ENCODE results near the gene NSG1.

NSG1 gene

DNA sequence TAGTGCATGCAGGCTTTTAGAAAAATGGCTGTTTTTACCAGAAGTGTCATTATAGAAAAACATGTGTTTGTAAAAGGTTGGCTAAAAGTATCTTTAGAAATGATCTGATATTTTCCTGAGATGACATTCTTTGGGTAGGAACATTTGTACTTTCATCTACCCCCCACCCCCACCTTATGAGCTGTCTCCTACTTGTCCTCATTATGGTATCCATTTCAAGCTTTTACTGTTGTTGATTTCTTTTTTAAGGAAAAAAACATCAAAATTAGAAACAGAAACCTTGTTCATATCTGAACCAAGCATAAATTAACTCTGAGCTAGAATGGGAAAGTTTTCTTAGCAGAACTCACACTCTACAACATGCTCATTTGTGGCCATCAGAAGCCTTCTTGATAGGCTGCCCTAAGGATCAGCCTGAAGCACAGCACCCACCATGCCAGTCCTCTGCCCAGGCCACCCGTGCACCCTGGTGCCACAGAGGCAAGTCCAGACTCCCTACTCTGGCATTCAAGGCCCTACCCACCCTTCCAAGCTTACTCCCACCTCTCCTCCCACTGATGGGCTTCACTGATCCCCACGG lies 49.4 kb downstream of the NSG1 start:
- Mint-ChIP-seq H3K36me3 (ENCODE audit: low read depth) (peaks cover 6% of the 10 kb centered on the region), H3K27ac (no peak overlapping the region), H3K9me3 (no peaks in the 10 kb centered on the region), H3K4me3 (no peak overlapping the region), H3K27me3 (ENCODE audit: low read depth) (no peaks in the 10 kb centered on the region), H3K4me1 (ENCODE audit: low read depth) (no peaks in the 10 kb centered on the region)
- no peak for DNase-seq (ENCODE audit: low spot score)

GRCh38 chr4:4437798-4438470 lies 51.0 kb downstream of the NSG1 start:
- no peaks in the 10 kb centered on the region for H3K27me3 Mint-ChIP-seq (ENCODE audit: low read depth)
- no peak for DNase-seq (ENCODE audit: low spot score)
- no peaks in the 10 kb centered on the region for H3K9me3 Mint-ChIP-seq
- no peak overlapping the region for H3K27ac Mint-ChIP-seq
- no peaks in the 10 kb centered on the region for H3K4me1 Mint-ChIP-seq (ENCODE audit: low read depth)
- peaks cover 6% of the 10 kb centered on the region for H3K36me3 Mint-ChIP-seq (ENCODE audit: low read depth)
- H3K4me3 Mint-ChIP-seq, result no peak overlapping the region

DNA sequence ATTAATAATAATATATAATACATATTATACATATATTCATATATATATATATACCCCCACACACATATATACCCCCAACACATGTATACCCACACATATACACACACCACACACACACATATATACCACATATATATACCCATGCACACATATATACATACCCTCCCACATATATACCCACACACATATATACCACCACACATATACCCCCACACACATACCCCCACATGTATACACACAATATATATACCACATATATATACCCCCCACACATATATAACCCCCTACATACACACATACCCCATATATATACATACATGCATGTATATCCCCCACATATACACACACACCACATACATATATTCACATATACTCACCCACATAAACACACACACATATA lies 52.0 kb downstream of the NSG1 start:
- H3K4me3 Mint-ChIP-seq, result no peak overlapping the region
- no peak overlapping the region for H3K27ac Mint-ChIP-seq
- H3K27me3 Mint-ChIP-seq (ENCODE audit: low read depth), result no peaks in the 10 kb centered on the region
- no peak for DNase-seq (ENCODE audit: low spot score)
- H3K9me3 Mint-ChIP-seq, result no peaks in the 10 kb centered on the region
- peaks cover 6% of the 10 kb centered on the region for H3K36me3 Mint-ChIP-seq (ENCODE audit: low read depth)
- H3K4me1 Mint-ChIP-seq (ENCODE audit: low read depth), result no peaks in the 10 kb centered on the region

- Mint-ChIP-seq H3K4me1 (ENCODE audit: low read depth) (no peaks in the 10 kb centered on the region), H3K27me3 (ENCODE audit: low read depth) (no peaks in the 10 kb centered on the region), H3K27ac (no peak overlapping the region), H3K9me3 (no peaks in the 10 kb centered on the region), H3K4me3 (no peak overlapping the region), H3K36me3 (ENCODE audit: low read depth) (peaks cover 6% of the 10 kb centered on the region)
- no peak for DNase-seq (ENCODE audit: low spot score)
Measured at GRCh38 chr4:4439782-4440181, 52.9 kb downstream of the NSG1 start.

- no peak overlapping the region for H3K4me3 Mint-ChIP-seq
- H3K27me3 Mint-ChIP-seq (ENCODE audit: low read depth), result no peaks in the 10 kb centered on the region
- no peaks in the 10 kb centered on the region for H3K4me1 Mint-ChIP-seq (ENCODE audit: low read depth)
- no peaks in the 10 kb centered on the region for H3K9me3 Mint-ChIP-seq
- H3K27ac Mint-ChIP-seq, result no peak overlapping the region
- H3K36me3 Mint-ChIP-seq (ENCODE audit: low read depth), result peaks cover 6% of the 10 kb centered on the region
- DNase-seq (ENCODE audit: low spot score), result no peak
Measured at GRCh38 chr4:4440333-4441061, 53.6 kb downstream of the NSG1 start.

GRCh38 chr4:4443821-4444220 lies 56.9 kb downstream of the NSG1 start:
- no peak overlapping the region for H3K27ac Mint-ChIP-seq
- no peaks in the 10 kb centered on the region for H3K9me3 Mint-ChIP-seq
- H3K36me3 Mint-ChIP-seq (ENCODE audit: low read depth), result peaks cover 3% of the 10 kb centered on the region
- no peaks in the 10 kb centered on the region for H3K4me1 Mint-ChIP-seq (ENCODE audit: low read depth)
- H3K4me3 Mint-ChIP-seq, result no peak overlapping the region
- no peaks in the 10 kb centered on the region for H3K27me3 Mint-ChIP-seq (ENCODE audit: low read depth)
- no peak for DNase-seq (ENCODE audit: low spot score)

DNA sequence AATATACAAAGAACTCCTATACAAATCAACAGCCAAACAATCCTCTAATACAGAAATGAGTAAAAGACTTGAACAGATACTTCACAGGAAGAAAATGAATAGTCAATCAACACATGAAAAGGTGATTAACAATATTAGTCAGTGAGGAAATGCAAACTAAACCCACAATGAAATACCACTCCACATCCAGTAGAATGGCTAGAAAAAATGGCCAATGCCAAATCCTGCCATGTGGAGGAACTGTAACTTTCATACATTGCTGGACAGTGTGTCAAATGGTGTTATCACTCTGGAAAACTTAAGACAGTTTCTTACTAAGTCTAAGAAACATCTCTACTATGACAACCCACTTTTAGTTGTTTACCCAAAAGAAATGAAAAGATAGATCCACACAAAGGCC lies 59.5 kb downstream of the NSG1 start:
- Mint-ChIP-seq H3K27me3 (ENCODE audit: low read depth) (no peaks in the 10 kb centered on the region), H3K27ac (no peak overlapping the region), H3K4me1 (ENCODE audit: low read depth) (no peaks in the 10 kb centered on the region), H3K9me3 (no peaks in the 10 kb centered on the region), H3K36me3 (ENCODE audit: low read depth) (peaks cover 3% of the 10 kb centered on the region), H3K4me3 (no peak overlapping the region)
- DNase-seq (ENCODE audit: low spot score), result no peak

- Mint-ChIP-seq H3K27me3 (ENCODE audit: low read depth) (no peaks in the 10 kb centered on the region), H3K4me3 (no peak overlapping the region), H3K9me3 (no peaks in the 10 kb centered on the region), H3K36me3 (ENCODE audit: low read depth) (peaks cover 9% of the 10 kb centered on the region), H3K27ac (no peak overlapping the region), H3K4me1 (ENCODE audit: low read depth) (no peaks in the 10 kb centered on the region)
- DNase-seq (ENCODE audit: low spot score), result no peak
Measured at GRCh38 chr4:4455210-4455865, 68.4 kb downstream of the NSG1 start.

DNA sequence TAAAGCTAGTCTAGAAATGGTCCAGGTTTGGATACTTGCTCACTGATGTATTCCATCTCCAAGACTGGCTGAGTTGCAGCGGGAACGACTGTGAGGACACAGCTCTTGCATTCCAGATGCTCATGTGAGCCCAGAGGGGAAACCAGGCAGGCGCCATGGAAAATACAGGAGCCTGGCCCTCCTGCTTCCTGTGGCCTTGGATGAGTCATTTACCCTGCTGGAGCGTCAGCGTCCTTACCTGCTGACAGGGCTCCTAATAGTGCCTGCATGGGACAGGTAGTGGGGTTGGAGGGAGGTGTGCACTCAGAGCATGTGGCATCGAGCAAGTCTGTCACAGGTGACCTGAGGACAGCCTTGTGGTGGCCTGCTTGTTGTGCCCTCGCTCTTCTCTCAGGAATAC lies 69.4 kb downstream of the NSG1 start:
- no peak for DNase-seq (ENCODE audit: low spot score)
- Mint-ChIP-seq H3K4me1 (ENCODE audit: low read depth) (peaks cover under 1% of the 10 kb centered on the region), H3K36me3 (ENCODE audit: low read depth) (peaks cover 9% of the 10 kb centered on the region), H3K4me3 (no peak overlapping the region), H3K9me3 (no peaks in the 10 kb centered on the region), H3K27ac (no peak overlapping the region), H3K27me3 (ENCODE audit: low read depth) (no peaks in the 10 kb centered on the region)

DNA sequence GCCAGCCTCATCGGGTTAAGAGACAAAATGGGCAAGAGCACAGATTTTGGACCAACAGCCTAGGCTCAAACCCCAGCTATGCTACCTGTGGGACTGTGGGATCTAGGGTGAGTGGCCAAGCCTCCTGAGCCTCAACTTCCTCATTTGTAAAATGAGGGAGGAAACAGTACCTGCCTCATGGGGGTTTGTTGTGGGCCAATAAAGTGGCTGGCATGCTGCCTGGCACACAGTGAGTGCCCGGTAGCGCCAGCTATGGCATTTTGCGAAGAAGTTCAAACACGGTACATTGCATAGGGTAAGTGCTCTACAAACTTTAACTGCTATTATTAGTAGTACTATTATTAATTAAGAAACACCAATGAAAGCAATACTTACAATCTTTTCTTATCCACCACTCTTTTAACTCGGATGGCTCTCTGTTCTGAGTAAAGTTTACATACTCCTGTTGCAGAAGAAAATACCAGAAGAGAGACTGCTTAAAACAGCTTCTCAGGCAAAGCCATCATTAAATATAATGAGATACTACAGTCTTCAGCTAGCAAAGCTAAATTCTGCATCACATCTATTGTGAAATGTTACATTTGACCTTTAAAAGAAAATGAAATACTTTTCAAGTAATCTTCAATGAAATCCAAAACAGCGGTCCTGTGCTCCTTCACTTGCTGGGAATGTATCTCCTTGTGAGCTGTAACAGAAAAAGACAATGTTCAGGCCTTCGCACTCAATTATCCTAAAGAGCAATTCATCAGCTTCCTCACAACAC lies 70.1 kb downstream of the NSG1 start:
- H3K4me3 Mint-ChIP-seq, result no peak overlapping the region
- DNase-seq (ENCODE audit: low spot score), result no peak
- H3K4me1 Mint-ChIP-seq (ENCODE audit: low read depth), result peaks cover 6% of the 10 kb centered on the region
- H3K27me3 Mint-ChIP-seq (ENCODE audit: low read depth), result no peaks in the 10 kb centered on the region
- H3K9me3 Mint-ChIP-seq, result no peaks in the 10 kb centered on the region
- H3K27ac Mint-ChIP-seq, result no peak overlapping the region
- peaks cover 6% of the 10 kb centered on the region for H3K36me3 Mint-ChIP-seq (ENCODE audit: low read depth)

DNA sequence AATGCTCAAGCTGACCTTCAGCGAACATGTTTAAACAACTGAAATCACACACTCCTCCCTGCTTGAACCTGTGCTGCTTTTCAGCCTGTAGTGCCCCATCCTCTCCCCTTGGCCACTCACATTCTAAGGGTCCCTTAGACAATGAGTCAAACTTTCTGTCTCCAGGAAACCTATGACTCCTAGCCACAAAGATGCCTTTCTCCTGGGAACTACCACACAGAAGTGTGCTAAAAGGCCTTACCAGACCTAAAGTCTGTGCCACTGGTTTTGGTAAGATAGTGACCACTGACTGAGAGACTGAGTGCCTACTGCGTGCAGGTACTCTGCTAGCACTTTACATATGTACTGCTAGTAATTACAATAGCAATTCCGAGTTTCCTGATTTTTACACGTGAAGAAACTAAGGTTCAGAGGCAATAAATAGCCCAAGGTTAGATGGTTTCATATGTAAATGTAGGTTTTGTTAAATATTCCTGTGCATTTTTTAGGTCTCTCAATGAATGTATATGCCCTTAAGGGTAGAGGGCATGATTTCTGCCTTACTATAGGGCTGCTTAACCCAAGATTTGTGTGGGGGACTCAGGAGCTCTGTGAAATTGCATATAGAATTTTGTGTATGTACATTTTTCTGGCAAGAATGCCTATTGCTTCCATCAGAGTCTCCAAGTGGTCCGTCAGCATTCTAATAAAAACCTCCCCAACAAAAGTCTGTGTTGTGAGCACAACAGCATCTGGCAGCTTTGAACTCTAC lies 71.1 kb downstream of the NSG1 start:
- Mint-ChIP-seq H3K36me3 (ENCODE audit: low read depth) (peaks cover 5% of the 10 kb centered on the region), H3K9me3 (no peaks in the 10 kb centered on the region), H3K4me3 (no peak overlapping the region), H3K27ac (no peak overlapping the region), H3K4me1 (ENCODE audit: low read depth) (peaks cover 10% of the 10 kb centered on the region), H3K27me3 (ENCODE audit: low read depth) (no peaks in the 10 kb centered on the region)
- DNase-seq (ENCODE audit: low spot score), result no peak

GRCh38 chr4:4459181-4459580 lies 72.3 kb downstream of the NSG1 start:
- H3K4me1 Mint-ChIP-seq (ENCODE audit: low read depth), result peaks cover 10% of the 10 kb centered on the region
- no peak overlapping the region for H3K27ac Mint-ChIP-seq
- no peaks in the 10 kb centered on the region for H3K27me3 Mint-ChIP-seq (ENCODE audit: low read depth)
- no peak for DNase-seq (ENCODE audit: low spot score)
- H3K9me3 Mint-ChIP-seq, result no peaks in the 10 kb centered on the region
- H3K36me3 Mint-ChIP-seq (ENCODE audit: low read depth), result peaks cover 3% of the 10 kb centered on the region
- H3K4me3 Mint-ChIP-seq, result no peak overlapping the region

- H3K27me3 Mint-ChIP-seq (ENCODE audit: low read depth), result no peaks in the 10 kb centered on the region
- no peak for DNase-seq (ENCODE audit: low spot score)
- no peak overlapping the region for H3K4me3 Mint-ChIP-seq
- no peak overlapping the region for H3K27ac Mint-ChIP-seq
- H3K36me3 Mint-ChIP-seq (ENCODE audit: low read depth), result peaks cover 14% of the 10 kb centered on the region
- H3K9me3 Mint-ChIP-seq, result peaks cover 6% of the 10 kb centered on the region
- peaks cover 10% of the 10 kb centered on the region for H3K4me1 Mint-ChIP-seq (ENCODE audit: low read depth)
Measured at GRCh38 chr4:4460759-4461158, 73.9 kb downstream of the NSG1 start.
